CD8-positive, alpha-beta memory T cell (primary cell): ENCODE results near the gene FBXO10. TPM values are rescaled to one million over a fixed set of nuclear protein-coding genes. Genes with fewer than 3 reads are reported as not detected.

Source experiments
- CTCF ChIA-PET: fragments of 350-600 bp; sonication (Branson Sonifier 250); formaldehyde crosslinking; loops from one replicate; lab custom pipeline; 2021; ENCODE audit warnings: antibody characterized with exemption; lab: Charles Lee
- POLR2A ChIA-PET: fragments of 350-600 bp; sonication (Branson Sonifier 250); formaldehyde crosslinking; loops from one replicate; lab custom pipeline; 2021; ENCODE audit warnings: antibody characterized with exemption; lab: Charles Lee
- DNase-seq, 5 donors: peaks; one replicate each; pipeline versions ENCODE4 v3.0.0 to v3.0.0-alpha.2; 2020 to 2022; ENCODE audit warnings: mixed read lengths in 1 of 5
- H3K27ac ChIP-seq: one replicate; pipeline ENCODE4 v1.7.0; 2013; ENCODE audit warnings: low read depth, mild to moderate bottlenecking, low read length, moderate library complexity
- H3K27me3 ChIP-seq: 2 replicates; pipeline ENCODE4 v1.7.0; 2013; ENCODE audit warnings: low read length, mild to moderate bottlenecking; ENCODE audit not compliant: insufficient read depth, poor library complexity, severe bottlenecking
- H3K36me3 ChIP-seq: 2 replicates; pipeline ENCODE4 v1.7.0; 2013; ENCODE audit warnings: mild to moderate bottlenecking, low read length, moderate library complexity; ENCODE audit not compliant: insufficient read depth
- H3K4me1 ChIP-seq: 2 replicates; pipeline ENCODE4 v1.7.0; 2013; ENCODE audit warnings: mild to moderate bottlenecking, low read length, moderate library complexity; ENCODE audit not compliant: insufficient read depth
- H3K4me3 ChIP-seq: 2 replicates; pipeline ENCODE4 v1.7.0; 2013; ENCODE audit warnings: mild to moderate bottlenecking, low read length
- H3K9me3 ChIP-seq: 2 replicates; pipeline ENCODE4 v1.7.0; 2013; ENCODE audit warnings: mild to moderate bottlenecking, low read length
- H3K27ac Mint-ChIP-seq, 8 donors: one replicate each; pipeline ENCODE4 v1.8.0; 2020 to 2021; ENCODE audit warnings: mixed read lengths in 8 of 8, mild to moderate bottlenecking in 6 of 8, inconsistent platforms in 3 of 8, moderate library complexity in 3 of 8
- H3K27me3 Mint-ChIP-seq, 2 donors: one replicate each; pipeline ENCODE4 v1.8.0; 2020 to 2021; ENCODE audit warnings: mixed read lengths in 2 of 2, mild to moderate bottlenecking in 1 of 2, moderate library complexity in 1 of 2
- H3K36me3 Mint-ChIP-seq, 3 donors: one replicate each; pipeline ENCODE4 v1.8.0; 2020 to 2021; ENCODE audit warnings: mixed read lengths in 3 of 3, inconsistent platforms in 1 of 3, mild to moderate bottlenecking in 1 of 3
- H3K4me1 Mint-ChIP-seq, 3 donors: one replicate each; pipeline ENCODE4 v1.8.0; 2020 to 2021; ENCODE audit warnings: mixed read lengths in 3 of 3, inconsistent platforms in 1 of 3, mild to moderate bottlenecking in 1 of 3
- H3K4me3 Mint-ChIP-seq, 7 donors: one replicate each; pipeline ENCODE4 v1.8.0; 2020 to 2021; ENCODE audit warnings: mixed read lengths in 7 of 7, mild to moderate bottlenecking in 6 of 7, moderate library complexity in 4 of 7, inconsistent platforms in 2 of 7
- H3K9me3 Mint-ChIP-seq, 5 donors: one replicate each; pipeline ENCODE4 v1.8.0; 2020 to 2022; ENCODE audit warnings: mixed read lengths in 5 of 5, mild to moderate bottlenecking in 3 of 5, moderate library complexity in 2 of 5, inconsistent platforms in 1 of 5
- polyA plus RNA-seq: library from polyadenylated mRNA; unstranded; fragments of 300-500 nt; fragmentation: Illumina TruSeq; gene quantifications from one replicate; pipeline ENCODE4 v1.2.3, GENCODE V29; 2021
- total RNA-seq, 2 experiments: library from RNA; stranded (reverse); gene quantifications; one replicate each; pipeline ENCODE4 v1.2.3, GENCODE V29; 2021

FBXO10 gene
- total and polyA plus RNA-seq, 3 experiments from 2014 or later = 0.82 to 2.8 (median 2.3) TPM

DNA sequence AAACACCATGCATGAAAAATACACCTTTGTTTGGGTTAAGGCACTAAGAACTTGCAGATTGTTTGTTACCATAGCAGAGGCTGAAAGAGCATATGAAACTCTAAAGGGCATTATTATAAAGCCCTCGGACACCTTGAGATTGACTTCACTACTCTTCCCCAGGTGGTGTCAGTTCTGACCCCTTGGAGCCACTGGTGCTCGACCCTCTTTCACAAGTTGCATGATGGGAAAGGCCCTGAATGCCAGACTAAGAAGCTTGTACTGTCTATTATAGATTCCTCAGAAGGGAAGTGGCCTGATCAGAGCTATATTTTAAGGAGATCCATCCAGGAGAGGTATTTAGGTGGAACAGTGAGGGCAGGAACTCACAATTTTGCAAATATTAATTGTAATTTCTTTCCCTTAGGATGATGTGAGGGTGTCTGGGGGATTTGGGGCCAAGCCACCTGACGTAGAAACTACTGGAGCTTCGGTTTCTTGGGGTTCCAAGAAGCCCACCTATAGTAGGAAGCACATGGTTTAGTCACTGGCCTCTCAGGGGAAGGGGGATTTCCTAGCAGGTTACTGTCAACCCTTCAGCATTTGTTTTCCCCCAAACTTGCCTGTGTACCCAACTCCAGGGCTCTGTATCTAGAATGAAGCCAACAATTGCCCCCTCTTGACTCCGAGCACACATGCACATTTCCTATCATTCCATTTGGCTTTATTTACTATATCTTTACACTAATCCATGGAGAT is 16.2 kb downstream of the FBXO10 start:
- H3K36me3 Mint-ChIP-seq = peaks cover 5 to 17% (median 6%) of the 10 kb centered on the region in 3 donors
- no peak overlapping the region for H3K27ac Mint-ChIP-seq
- H3K9me3 Mint-ChIP-seq = peaks cover 0 to 8% (median 6%) of the 10 kb centered on the region in 5 donors
- H3K4me1 Mint-ChIP-seq = no peaks in the 10 kb centered on the region
- Histone ChIP-seq H3K36me3 (no peaks in the 10 kb centered on the region), H3K27ac (no peak overlapping the region), H3K4me3 (no peak overlapping the region), H3K9me3 (no peaks in the 10 kb centered on the region), H3K4me1 (no peaks in the 10 kb centered on the region), H3K27me3 (no peaks in the 10 kb centered on the region)
- no peak overlapping the region for H3K4me3 Mint-ChIP-seq
- H3K27me3 Mint-ChIP-seq = no peaks in the 10 kb centered on the region
- CTCF ChIA-PET = no interaction called here
- POLR2A ChIA-PET = no interaction called here
- no peak for DNase-seq

DNA sequence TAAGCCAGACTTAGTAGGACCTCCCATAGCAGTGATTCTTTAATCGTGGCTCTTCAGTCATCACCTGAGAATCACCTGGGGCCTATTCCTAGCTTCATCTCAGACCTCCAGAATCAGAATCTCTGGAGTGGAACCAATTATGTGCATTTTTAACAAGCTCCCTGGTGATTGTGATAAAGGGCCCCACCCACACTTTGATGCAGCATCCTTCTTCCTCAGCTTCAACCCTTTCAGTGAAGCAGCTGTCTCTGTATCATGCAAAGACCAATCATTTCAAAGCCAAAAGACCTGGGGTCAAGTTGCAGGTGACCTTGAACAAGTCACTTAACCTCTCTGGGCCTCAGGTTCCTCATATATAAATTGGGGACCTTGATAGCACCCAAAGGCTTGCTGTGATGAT is 17.1 kb downstream of the FBXO10 start:
- Mint-ChIP-seq H3K4me3 (no peak overlapping the region), H3K36me3 (peaks cover 4 to 11% (median 5%) of the 10 kb centered on the region in 3 donors), H3K27me3 (no peaks in the 10 kb centered on the region), H3K4me1 (no peaks in the 10 kb centered on the region), H3K9me3 (peaks cover 0 to 7% (median 4%) of the 10 kb centered on the region in 5 donors), H3K27ac (no peak overlapping the region)
- no peak for DNase-seq
- Histone ChIP-seq H3K9me3 (no peaks in the 10 kb centered on the region), H3K36me3 (no peaks in the 10 kb centered on the region), H3K4me3 (no peak overlapping the region), H3K27me3 (no peaks in the 10 kb centered on the region), H3K27ac (no peak overlapping the region), H3K4me1 (no peaks in the 10 kb centered on the region)
- ChIA-PET CTCF (no interaction called here), POLR2A (no interaction called here)

DNA sequence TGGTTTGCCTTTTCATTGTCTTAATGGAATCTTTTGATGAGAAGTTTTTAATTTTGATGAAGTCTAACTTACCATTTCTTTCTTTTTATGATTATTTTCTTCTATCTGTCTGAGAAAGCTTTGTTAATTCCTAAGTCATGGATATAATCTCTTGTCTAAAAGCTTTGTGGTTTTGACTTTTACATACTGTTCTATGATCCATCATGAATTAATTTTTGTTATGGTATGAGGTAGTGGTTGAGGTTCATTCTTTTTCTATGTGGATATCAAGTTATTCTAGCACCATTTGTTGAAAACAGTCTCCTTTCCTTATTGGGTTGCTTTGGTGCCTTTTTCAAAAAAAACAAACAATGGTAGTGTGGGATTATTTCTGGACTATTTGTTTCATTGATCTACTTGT is 20.4 kb downstream of the FBXO10 start:
- ChIA-PET CTCF (no interaction called here), POLR2A (no interaction called here)
- Mint-ChIP-seq H3K4me3 (no peak overlapping the region), H3K27me3 (no peaks in the 10 kb centered on the region), H3K4me1 (no peaks in the 10 kb centered on the region), H3K9me3 (no peaks in the 10 kb centered on the region), H3K27ac (no peak overlapping the region), H3K36me3 (peaks cover 0 to 3% (median 0%) of the 10 kb centered on the region in 3 donors)
- Histone ChIP-seq H3K27ac (no peak overlapping the region), H3K4me1 (no peaks in the 10 kb centered on the region), H3K9me3 (no peaks in the 10 kb centered on the region), H3K27me3 (no peaks in the 10 kb centered on the region), H3K36me3 (no peaks in the 10 kb centered on the region), H3K4me3 (no peak overlapping the region)
- no peak for DNase-seq

DNA sequence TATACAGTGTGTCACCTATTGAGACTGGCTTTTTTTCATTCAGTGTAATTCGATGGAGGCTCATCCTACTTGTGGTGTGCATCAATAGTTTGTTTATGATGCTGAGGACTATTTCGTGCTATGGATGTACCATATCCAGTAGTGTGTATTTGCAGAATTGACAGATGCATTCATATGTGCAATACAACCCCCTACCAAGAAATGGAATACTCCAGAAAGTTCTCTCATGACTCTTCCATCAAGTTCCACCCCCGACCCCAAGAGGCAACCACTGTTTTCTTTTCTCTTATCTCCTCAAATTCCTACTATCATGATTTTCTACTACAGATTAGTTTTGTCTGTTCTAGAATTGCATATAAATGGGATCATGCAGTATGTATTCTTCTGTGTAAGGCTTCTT is 21.9 kb downstream of the FBXO10 start:
- H3K36me3 Mint-ChIP-seq = peaks cover 0 to 3% (median 0%) of the 10 kb centered on the region in 3 donors
- Histone ChIP-seq H3K9me3 (no peaks in the 10 kb centered on the region), H3K27ac (no peak overlapping the region), H3K36me3 (no peaks in the 10 kb centered on the region), H3K27me3 (no peaks in the 10 kb centered on the region), H3K4me3 (no peak overlapping the region), H3K4me1 (no peaks in the 10 kb centered on the region)
- H3K9me3 Mint-ChIP-seq = no peaks in the 10 kb centered on the region
- no peak overlapping the region for H3K4me3 Mint-ChIP-seq
- ChIA-PET POLR2A (no interaction called here), CTCF (no interaction called here)
- no peaks in the 10 kb centered on the region for H3K27me3 Mint-ChIP-seq
- no peak for DNase-seq
- H3K4me1 Mint-ChIP-seq = no peaks in the 10 kb centered on the region
- H3K27ac Mint-ChIP-seq = no peak overlapping the region

DNA sequence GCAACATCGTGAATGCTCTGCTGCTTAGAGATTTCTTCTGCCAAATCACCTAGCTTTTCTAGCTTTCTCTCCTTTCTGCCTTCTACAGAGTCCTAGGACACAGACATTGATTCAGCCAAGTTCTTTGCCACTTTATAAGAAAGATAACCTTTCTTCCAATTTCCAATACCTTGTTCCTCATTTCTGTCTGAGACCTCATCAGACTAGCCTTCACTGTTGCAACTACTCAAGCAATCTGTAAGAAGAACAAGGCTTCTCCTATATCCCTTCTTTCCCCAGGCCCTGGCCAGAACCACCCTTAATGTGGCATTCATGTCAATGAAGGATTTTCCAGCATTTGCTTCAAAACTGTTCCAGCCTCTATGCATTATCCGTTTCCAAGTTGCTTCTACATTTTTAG is 24.3 kb downstream of the FBXO10 start:
- CTCF ChIA-PET = no interaction called here
- H3K9me3 Mint-ChIP-seq = no peaks in the 10 kb centered on the region
- POLR2A ChIA-PET = no interaction called here

DNA sequence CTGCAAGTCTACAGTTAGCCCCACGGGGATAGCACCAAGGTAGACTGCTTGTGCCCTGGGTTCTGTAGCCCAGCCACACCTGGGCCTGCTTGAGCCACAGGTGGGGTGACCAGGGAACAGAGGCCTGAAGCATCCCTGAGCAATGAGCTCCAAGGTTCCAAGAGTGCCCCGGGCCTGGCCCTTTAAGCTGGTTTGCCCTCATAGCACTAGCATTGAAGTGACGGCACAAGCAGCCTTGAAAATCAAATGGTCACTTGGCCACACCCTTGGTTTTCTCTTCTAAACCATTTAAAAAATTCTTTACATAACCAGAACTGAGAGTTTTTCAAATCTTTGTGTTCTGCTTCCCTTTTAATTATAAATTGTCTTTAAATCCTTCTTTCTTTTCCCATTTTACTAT is 24.7 kb downstream of the FBXO10 start:
- CTCF ChIA-PET = no interaction called here
- no peak overlapping the region for H3K27ac ChIP-seq
- H3K36me3 ChIP-seq = no peaks in the 10 kb centered on the region
- H3K4me3 ChIP-seq = no peak overlapping the region
- POLR2A ChIA-PET = no interaction called here
- no peaks in the 10 kb centered on the region for H3K4me1 Mint-ChIP-seq
- no peak for DNase-seq
- H3K4me3 Mint-ChIP-seq = no peak overlapping the region
- H3K9me3 Mint-ChIP-seq = no peaks in the 10 kb centered on the region
- no peaks in the 10 kb centered on the region for H3K4me1 ChIP-seq
- H3K27ac Mint-ChIP-seq = peak overlapping the region in 1 of 8 donors; percentile 1
- H3K27me3 ChIP-seq = no peaks in the 10 kb centered on the region
- H3K9me3 ChIP-seq = no peaks in the 10 kb centered on the region
- H3K27me3 Mint-ChIP-seq = no peaks in the 10 kb centered on the region
- no peaks in the 10 kb centered on the region for H3K36me3 Mint-ChIP-seq

More for the DNA sequence above, 24.3 kb downstream of the FBXO10 start:
- no peaks in the 10 kb centered on the region for H3K4me1 ChIP-seq
- H3K27ac ChIP-seq = no peak overlapping the region
- no peaks in the 10 kb centered on the region for H3K36me3 ChIP-seq
- H3K9me3 ChIP-seq = no peaks in the 10 kb centered on the region
- Mint-ChIP-seq H3K27me3 (no peaks in the 10 kb centered on the region), H3K4me3 (no peak overlapping the region), H3K4me1 (no peaks in the 10 kb centered on the region), H3K27ac (peak overlapping the region in 1 of 8 donors; percentile 1), H3K36me3 (no peaks in the 10 kb centered on the region)
- DNase-seq = no peak
- no peak overlapping the region for H3K4me3 ChIP-seq
- no peaks in the 10 kb centered on the region for H3K27me3 ChIP-seq

DNA sequence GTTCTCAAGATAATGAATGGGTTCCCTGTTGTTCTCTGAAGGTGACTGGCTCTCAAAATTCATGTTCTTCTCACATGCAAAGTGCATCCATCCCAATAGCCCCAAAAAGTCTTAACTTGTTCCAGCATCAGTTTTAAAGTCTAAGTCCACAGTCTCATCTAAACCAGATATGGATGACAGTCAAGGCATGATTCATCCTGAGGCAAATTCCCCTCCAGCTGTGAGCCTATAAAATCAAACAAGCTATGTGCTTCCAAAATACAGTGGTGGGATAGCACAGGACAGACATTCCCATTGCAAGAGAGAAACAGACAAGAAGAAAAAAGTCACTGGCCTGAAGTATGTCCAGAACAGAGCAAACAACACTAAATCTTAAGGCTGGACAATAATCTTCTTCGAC is 25.4 kb downstream of the FBXO10 start:
- DNase-seq = no peak
- ChIA-PET CTCF (no interaction called here), POLR2A (no interaction called here)
- H3K36me3 ChIP-seq = no peaks in the 10 kb centered on the region
- H3K9me3 Mint-ChIP-seq = no peaks in the 10 kb centered on the region
- no peak overlapping the region for H3K27ac Mint-ChIP-seq
- no peak overlapping the region for H3K27ac ChIP-seq
- no peaks in the 10 kb centered on the region for H3K27me3 ChIP-seq
- H3K36me3 Mint-ChIP-seq = no peaks in the 10 kb centered on the region
- no peaks in the 10 kb centered on the region for H3K27me3 Mint-ChIP-seq
- no peaks in the 10 kb centered on the region for H3K4me1 Mint-ChIP-seq
- H3K4me3 Mint-ChIP-seq = no peak overlapping the region
- H3K4me3 ChIP-seq = no peak overlapping the region
- H3K9me3 ChIP-seq = no peaks in the 10 kb centered on the region
- no peaks in the 10 kb centered on the region for H3K4me1 ChIP-seq

DNA sequence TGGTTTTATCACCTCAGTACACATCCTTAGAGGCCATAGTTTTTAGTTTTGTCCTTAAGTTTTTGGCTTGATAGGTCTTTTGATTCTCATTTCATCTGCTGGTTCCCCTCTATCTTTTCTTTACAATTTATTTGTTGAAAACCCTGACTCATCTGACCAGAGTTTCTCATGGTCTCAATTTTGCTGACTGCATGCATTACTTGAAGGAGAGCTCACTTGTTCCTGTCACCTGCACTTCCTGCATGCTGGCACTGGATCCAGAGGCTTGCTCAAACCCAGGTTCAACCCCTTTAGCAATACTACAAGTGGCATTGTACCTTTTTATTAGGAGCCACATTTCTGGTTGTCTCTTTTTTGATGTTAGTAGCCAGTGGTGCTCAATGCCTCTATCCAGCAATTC is 26.7 kb downstream of the FBXO10 start:
- H3K9me3 Mint-ChIP-seq = no peaks in the 10 kb centered on the region
- H3K9me3 ChIP-seq = no peaks in the 10 kb centered on the region
- no peak overlapping the region for H3K27ac ChIP-seq
- ChIA-PET POLR2A (interaction anchor here (0.7 kb wide), 1 partner anchor 95 kb away, joined by 4 read pairs; no protein-coding TSS in a partner anchor), CTCF (interaction anchor here (0.6 kb wide), 1 partner anchor 8 kb away, joined by 3 read pairs; no protein-coding TSS in a partner anchor)
- H3K27me3 Mint-ChIP-seq = no peaks in the 10 kb centered on the region
- peak overlapping the region in 1 of 8 donors; percentile 9 for H3K27ac Mint-ChIP-seq
- no peaks in the 10 kb centered on the region for H3K36me3 Mint-ChIP-seq
- no peak overlapping the region for H3K4me3 ChIP-seq
- no peaks in the 10 kb centered on the region for H3K27me3 ChIP-seq
- no peaks in the 10 kb centered on the region for H3K36me3 ChIP-seq
- H3K4me3 Mint-ChIP-seq = no peak overlapping the region
- H3K4me1 ChIP-seq = no peaks in the 10 kb centered on the region
- H3K4me1 Mint-ChIP-seq = no peaks in the 10 kb centered on the region
- DNase-seq = no peak
